ENCODE measurements around the gene SKAP1. TPM values are rescaled to one million over a fixed set of nuclear protein-coding genes. Genes with fewer than 3 reads are reported as not detected.
"Not testable (repeated sequence)": the region's sequence is repeated elsewhere in the genome, so short reads cannot be mapped to it uniquely, and the experiment has no call there.

The SKAP1 gene
- total and polyA plus RNA-seq, 4 donors = 1.4 to 4.9 (median 2.5) TPM

GRCh38 chr17:48247038-48247437 is 183.0 kb downstream of the SKAP1 start:
- Histone ChIP-seq H3K36me3 (ENCODE audit: control insufficient read depth in 4 of 4, insufficient read depth in 4 of 4, low read length in 4 of 4) (no peaks in the 10 kb centered on the region), H3K27ac (ENCODE audit: low read depth in 1 of 2, low read length in 1 of 2) (peak overlapping the region in 1 of 2 donors; percentile 21), H3K27me3 (ENCODE audit: control insufficient read depth in 3 of 3, insufficient read depth in 3 of 3, low read length in 2 of 3) (no peaks in the 10 kb centered on the region), H3K9me3 (ENCODE audit: control insufficient read depth in 4 of 4, insufficient read depth in 3 of 4, low read length in 3 of 4) (no peaks in the 10 kb centered on the region), H3K4me3 (no peak overlapping the region), H3K4me1 (ENCODE audit: control insufficient read depth in 5 of 5, insufficient read depth in 5 of 5, low read length in 5 of 5) (peaks cover 0 to 26% (median 6%) of the 10 kb centered on the region in 5 donors), H3K9ac (ENCODE audit: insufficient read depth in 1 of 2, low read length in 2 of 2) (no peak overlapping the region)
- no peak for TF ChIP-seq CTCF (IDR thresholded peaks at IDR 0.05; ENCODE audit: control extremely low read depth, extremely low read depth)
- DNase-seq (no peak), ATAC-seq (ENCODE audit: insufficient read depth, low FRiP score) (no peak)
- WGBS, 2 donors = 69 to 75% methylated on average over 1 of the region's 1 CpG

- ATAC-seq (ENCODE audit: insufficient read depth, low FRiP score) = no peak
- no peaks in the 10 kb centered on the region for H3K36me3 ChIP-seq (ENCODE audit: control insufficient read depth in 4 of 4, insufficient read depth in 4 of 4, low read length in 4 of 4)
- H3K27ac ChIP-seq (ENCODE audit: low read depth in 1 of 2, low read length in 1 of 2) = no peak overlapping the region
- H3K9me3 ChIP-seq (ENCODE audit: control insufficient read depth in 4 of 4, insufficient read depth in 3 of 4, low read length in 3 of 4) = no peaks in the 10 kb centered on the region
- no peak overlapping the region for H3K9ac ChIP-seq (ENCODE audit: insufficient read depth in 1 of 2, low read length in 2 of 2)
- WGBS, 2 donors = 66 to 84% methylated on average over 2 of the region's 2 CpGs
- peaks cover 0 to 30% (median 9%) of the 10 kb centered on the region in 5 donors for H3K4me1 ChIP-seq (ENCODE audit: control insufficient read depth in 5 of 5, insufficient read depth in 5 of 5, low read length in 5 of 5)
- TF ChIP-seq CTCF (IDR thresholded peaks at IDR 0.05; ENCODE audit: control extremely low read depth, extremely low read depth) = no peak
- no peak for DNase-seq
- no peaks in the 10 kb centered on the region for H3K27me3 ChIP-seq (ENCODE audit: control insufficient read depth in 3 of 3, insufficient read depth in 3 of 3, low read length in 2 of 3)
- H3K4me3 ChIP-seq = no peak overlapping the region
These were observed 183.4 kb downstream of the SKAP1 start for GRCh38 chr17:48246612-48247011.

- 95 to 97% methylated on average over 5 of the region's 5 CpGs for WGBS, 2 donors
- not testable (repeated sequence) for H3K27ac ChIP-seq (ENCODE audit: low read depth in 1 of 2, low read length in 1 of 2); H3K9ac ChIP-seq (ENCODE audit: insufficient read depth in 1 of 2, low read length in 2 of 2)
These were observed 184.5 kb downstream of the SKAP1 start for GRCh38 chr17:48245465-48246033.

GRCh38 chr17:48244814-48245213 is 185.2 kb downstream of the SKAP1 start:
- no peaks in the 10 kb centered on the region for H3K9me3 ChIP-seq (ENCODE audit: control insufficient read depth in 4 of 4, insufficient read depth in 3 of 4, low read length in 3 of 4)
- peaks cover 2 to 37% (median 17%) of the 10 kb centered on the region in 5 donors for H3K4me1 ChIP-seq (ENCODE audit: control insufficient read depth in 5 of 5, insufficient read depth in 5 of 5, low read length in 5 of 5)
- no peak for DNase-seq
- H3K27ac ChIP-seq (ENCODE audit: low read depth in 1 of 2, low read length in 1 of 2) = no peak overlapping the region
- TF ChIP-seq CTCF (IDR thresholded peaks at IDR 0.05; ENCODE audit: control extremely low read depth, extremely low read depth) = no peak
- WGBS, 2 donors = 71 to 77% methylated on average over 1 of the region's 1 CpG
- H3K4me3 ChIP-seq = no peak overlapping the region
- no peaks in the 10 kb centered on the region for H3K36me3 ChIP-seq (ENCODE audit: control insufficient read depth in 4 of 4, insufficient read depth in 4 of 4, low read length in 4 of 4)
- no peaks in the 10 kb centered on the region for H3K27me3 ChIP-seq (ENCODE audit: control insufficient read depth in 3 of 3, insufficient read depth in 3 of 3, low read length in 2 of 3)
- H3K9ac ChIP-seq (ENCODE audit: insufficient read depth in 1 of 2, low read length in 2 of 2) = no peak overlapping the region
- ATAC-seq (ENCODE audit: insufficient read depth, low FRiP score) = no peak

More at GRCh38 chr17:48245465-48246033, 184.5 kb downstream of the SKAP1 start:
- not testable (repeated sequence) for H3K9me3 ChIP-seq (ENCODE audit: control insufficient read depth in 4 of 4, insufficient read depth in 3 of 4, low read length in 3 of 4); DNase-seq; ATAC-seq (ENCODE audit: insufficient read depth, low FRiP score); H3K4me3 ChIP-seq; H3K36me3 ChIP-seq (ENCODE audit: control insufficient read depth in 4 of 4, insufficient read depth in 4 of 4, low read length in 4 of 4); H3K27me3 ChIP-seq (ENCODE audit: control insufficient read depth in 3 of 3, insufficient read depth in 3 of 3, low read length in 2 of 3)
- peaks cover 2 to 32% (median 11%) of the 10 kb centered on the region in 5 donors for H3K4me1 ChIP-seq (ENCODE audit: control insufficient read depth in 5 of 5, insufficient read depth in 5 of 5, low read length in 5 of 5)
